A673 (cell line): ENCODE measurements around the gene FAM219B. TPM values are rescaled to one million over a fixed set of nuclear protein-coding genes. Genes with fewer than 3 reads are reported as not detected.
A peak's percentile ranks its signal among the peaks of the same experiment; 100 is the strongest.

Experiments used
- BruUV-seq: library from RNA; stranded (reverse); fragments of 400-500 nt; replicated peaks from 2 replicates; lab custom pipeline; 2021; lab: Mats Ljungman, UMichigan
- CTCF ChIA-PET: fragments of 300-600 bp; sonication (Branson Sonifier 250); formaldehyde crosslinking; loops from one replicate; lab custom pipeline; 2022; ENCODE audit warnings: antibody characterized with exemption; lab: Charles Lee
- POLR2A ChIA-PET: fragments of 300-600 bp; sonication (Branson Sonifier 250); formaldehyde crosslinking; loops from one replicate; lab custom pipeline; 2022; ENCODE audit warnings: antibody characterized with exemption; ENCODE audit not compliant: low non-redundant PET; lab: Charles Lee
- DNase-seq: peaks from one replicate; pipeline ENCODE4 v3.0.0-alpha.2; 2015; ENCODE audit warnings: low spot score
- H3K27ac ChIP-seq: fragments of 200-600 bp; sonication (generic); 2 replicates; pipeline ENCODE4 v1.5.1; 2016; ENCODE audit warnings: mixed run types, low read depth, mild to moderate bottlenecking, mixed read lengths, antibody characterized with exemption, low read length; ENCODE audit not compliant: poor library complexity, severe bottlenecking
- H3K27me3 ChIP-seq: fragments of 200-600 bp; sonication (generic); replicated peaks from 2 replicates; pipeline ENCODE4 v1.6.1; 2017; ENCODE audit warnings: mixed run types, low read depth, mild to moderate bottlenecking, mixed read lengths, antibody characterized with exemption, low read length; ENCODE audit not compliant: insufficient read depth, poor library complexity
- H3K36me3 ChIP-seq: fragments of 200-600 bp; sonication (generic); 2 replicates; pipeline ENCODE4 v1.6.1; 2016; ENCODE audit warnings: mixed run types, mild to moderate bottlenecking, mixed read lengths, antibody characterized with exemption, low read length; ENCODE audit not compliant: insufficient read depth, poor library complexity, severe bottlenecking
- H3K4me1 ChIP-seq: fragments of 200-600 bp; sonication (generic); 2 replicates; pipeline ENCODE4 v1.6.1; 2017; ENCODE audit warnings: mixed run types, mild to moderate bottlenecking, mixed read lengths, antibody characterized with exemption, low read length; ENCODE audit not compliant: insufficient read depth, poor library complexity, severe bottlenecking
- H3K4me3 ChIP-seq: fragments of 200-600 bp; sonication (generic); 2 replicates; pipeline ENCODE4 v1.5.1; 2016; ENCODE audit warnings: low read depth, mixed run types, mild to moderate bottlenecking, mixed read lengths, low read length; ENCODE audit not compliant: poor library complexity, severe bottlenecking
- H3K9me3 ChIP-seq: fragments of 200-600 bp; sonication (generic); 2 replicates; pipeline ENCODE4 v1.6.1; 2016; ENCODE audit warnings: mixed run types, low read depth, mild to moderate bottlenecking, mixed read lengths, antibody characterized with exemption, low read length; ENCODE audit not compliant: poor library complexity, severe bottlenecking
- EZH2 ChIP-seq: fragments of 200-600 bp; sonication (generic); IDR thresholded peaks from 2 replicates; pipeline ENCODE4 v1.6.1; 2017; ENCODE audit warnings: borderline replicate concordance, low read depth, mild to moderate bottlenecking, mixed read lengths, antibody characterized with exemption, low read length; ENCODE audit not compliant: poor library complexity, severe bottlenecking
- intact Hi-C: fragments of 100-400 bp; cut with micrococcal nuclease; formaldehyde crosslinking; loops from one replicate; pipeline ENCODE4 v1.10.0; 2022; ENCODE audit not compliant: unreplicated experiment
- total RNA-seq: library from RNA; stranded (reverse); gene quantifications from 2 replicates; pipeline ENCODE4 v1.2.3, GENCODE V29; 2021
- TF ChIP-seq, protein P1 (sequence below): fragments of 300-800, 200-600 bp; sonication (generic); conservative IDR thresholded peaks from 2 replicates; pipeline ENCODE4 v1.5.1; 2017; ENCODE audit warnings: low read depth, mild to moderate bottlenecking, antibody characterized with exemption, low read length, moderate library complexity, mixed read lengths

The FAM219B gene
- total RNA-seq, 1 experiment from 2014 or later = 86.6 TPM

DNA sequence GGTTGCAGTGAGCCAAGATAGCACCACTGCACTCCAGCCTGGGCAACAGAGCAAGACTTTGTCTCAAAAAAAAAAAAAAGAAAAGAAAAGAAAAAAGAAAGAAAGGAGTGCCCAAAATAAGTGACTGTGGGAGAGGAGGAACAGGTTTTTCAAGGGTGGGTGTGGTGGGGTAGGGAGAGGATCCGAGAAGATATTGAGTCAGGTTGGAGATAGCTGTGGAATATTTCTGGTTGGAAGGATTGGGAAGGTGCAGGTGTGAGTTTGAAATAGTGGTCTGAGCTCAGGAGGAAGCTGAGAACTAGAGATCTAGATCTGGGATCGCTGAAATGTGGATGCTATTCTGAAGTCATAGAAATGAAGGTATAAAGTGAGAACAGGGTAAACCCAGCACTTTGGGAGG is 41.3 kb downstream of the FAM219B start:
- ChIA-PET CTCF (interaction anchor here (0.6 kb wide), 1 partner anchor 37 kb away, joined by 6 read pairs; no protein-coding TSS in a partner anchor), POLR2A (no interaction called here)
- no TSS peak for BruUV-seq

GRCh38 chr15:74864296-74864695 is 42.4 kb downstream of the FAM219B start:
- Histone ChIP-seq H3K9me3 (peaks cover 9% of the 10 kb centered on the region), H3K4me1 (peaks cover 9% of the 10 kb centered on the region), H3K36me3 (peaks cover 14% of the 10 kb centered on the region), H3K27ac (no peak overlapping the region), H3K27me3 (no peaks in the 10 kb centered on the region), H3K4me3 (no peak overlapping the region)
- DNase-seq = no peak
- ChIA-PET POLR2A (no interaction called here), CTCF (no interaction called here)
- TF ChIP-seq, protein P1, sequence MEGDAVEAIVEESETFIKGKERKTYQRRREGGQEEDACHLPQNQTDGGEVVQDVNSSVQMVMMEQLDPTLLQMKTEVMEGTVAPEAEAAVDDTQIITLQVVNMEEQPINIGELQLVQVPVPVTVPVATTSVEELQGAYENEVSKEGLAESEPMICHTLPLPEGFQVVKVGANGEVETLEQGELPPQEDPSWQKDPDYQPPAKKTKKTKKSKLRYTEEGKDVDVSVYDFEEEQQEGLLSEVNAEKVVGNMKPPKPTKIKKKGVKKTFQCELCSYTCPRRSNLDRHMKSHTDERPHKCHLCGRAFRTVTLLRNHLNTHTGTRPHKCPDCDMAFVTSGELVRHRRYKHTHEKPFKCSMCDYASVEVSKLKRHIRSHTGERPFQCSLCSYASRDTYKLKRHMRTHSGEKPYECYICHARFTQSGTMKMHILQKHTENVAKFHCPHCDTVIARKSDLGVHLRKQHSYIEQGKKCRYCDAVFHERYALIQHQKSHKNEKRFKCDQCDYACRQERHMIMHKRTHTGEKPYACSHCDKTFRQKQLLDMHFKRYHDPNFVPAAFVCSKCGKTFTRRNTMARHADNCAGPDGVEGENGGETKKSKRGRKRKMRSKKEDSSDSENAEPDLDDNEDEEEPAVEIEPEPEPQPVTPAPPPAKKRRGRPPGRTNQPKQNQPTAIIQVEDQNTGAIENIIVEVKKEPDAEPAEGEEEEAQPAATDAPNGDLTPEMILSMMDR = no peak
- TF ChIP-seq EZH2 = no peak
- BruUV-seq = no TSS peak
- intact Hi-C loops = no loop called here

More for the DNA sequence above, 41.3 kb downstream of the FAM219B start:
- peaks cover 9% of the 10 kb centered on the region for H3K9me3 ChIP-seq
- H3K4me3 ChIP-seq = no peak overlapping the region
- peaks cover 19% of the 10 kb centered on the region for H3K4me1 ChIP-seq
- intact Hi-C loops = no loop called here
- no peak for TF ChIP-seq EZH2
- TF ChIP-seq, protein P1 = no peak
- H3K27me3 ChIP-seq = no peaks in the 10 kb centered on the region
- DNase-seq = no peak
- H3K27ac ChIP-seq = peak overlapping the region; percentile 44
- peaks cover 14% of the 10 kb centered on the region for H3K36me3 ChIP-seq

DNA sequence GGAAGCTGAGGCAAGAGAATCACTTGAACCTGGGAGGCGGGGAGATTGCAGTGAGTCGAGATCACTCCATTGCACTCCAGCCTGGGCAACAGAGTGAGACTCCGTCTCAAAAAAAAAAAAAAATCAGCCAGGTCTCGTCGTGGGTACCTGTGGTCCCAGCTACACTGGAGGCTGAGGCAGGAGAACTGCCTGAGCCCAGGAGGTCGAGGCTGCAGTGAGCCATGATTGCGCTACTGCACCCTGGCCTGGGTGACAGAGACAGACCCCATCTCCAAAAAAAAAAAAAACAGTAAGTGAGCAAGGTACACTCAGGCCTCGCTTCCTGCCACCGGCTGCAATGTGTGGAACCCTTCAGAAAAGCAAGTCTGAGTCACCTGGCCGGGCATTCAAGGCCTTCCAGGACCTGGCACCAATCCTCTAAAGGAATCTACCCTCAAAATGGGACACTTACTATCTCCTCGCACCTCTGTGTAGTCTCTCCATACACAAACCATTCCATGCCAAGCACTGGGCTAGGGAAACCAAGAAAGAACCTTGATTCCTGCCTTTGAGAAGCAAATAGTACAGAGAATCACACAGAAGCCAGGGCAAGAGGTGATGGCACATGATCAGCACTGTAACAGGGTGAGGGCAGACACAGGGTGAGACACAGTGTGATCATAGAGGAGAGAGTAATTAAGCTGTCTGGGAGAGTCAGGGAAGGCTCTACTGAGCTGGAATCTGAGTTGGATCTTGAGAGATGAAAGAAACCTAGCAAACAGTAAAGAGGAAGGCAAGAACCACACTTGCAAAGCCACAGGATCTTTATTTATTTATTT is 43.2 kb downstream of the FAM219B start:
- DNase-seq = no peak
- TF ChIP-seq EZH2 = no peak
- TF ChIP-seq, protein P1 = no peak
- CTCF ChIA-PET = no interaction called here
- intact Hi-C loops = no loop called here
- peaks cover 12% of the 10 kb centered on the region for H3K36me3 ChIP-seq
- BruUV-seq = no TSS peak
- no peaks in the 10 kb centered on the region for H3K27me3 ChIP-seq
- no peak overlapping the region for H3K4me3 ChIP-seq
- H3K4me1 ChIP-seq = peaks cover 7% of the 10 kb centered on the region
- H3K9me3 ChIP-seq = peaks cover 7% of the 10 kb centered on the region
- POLR2A ChIA-PET = no interaction called here
- H3K27ac ChIP-seq = no peak overlapping the region
